ENCODE data around the gene LCN6.
A peak's percentile ranks its signal among the peaks of the same experiment; 100 is the strongest.
"Not testable (repeated sequence)": the region's sequence is repeated elsewhere in the genome, so short reads cannot be mapped to it uniquely, and the experiment has no call there.

- TF ChIP-seq CTCF (conservative IDR thresholded peaks at IDR 0.05 in 1 of 2, IDR thresholded peaks at IDR 0.05 in 1 of 2; ENCODE audit: extremely low read depth in 1 of 2, insufficient read depth in 1 of 2, low read depth in 1 of 2, low read length in 2 of 2), result peak in 1 of 2 donors; percentile 46
- not testable (repeated sequence) for TF ChIP-seq EZH2 (IDR thresholded peaks at IDR 0.05; ENCODE audit: borderline replicate concordance, low read length)
Observed at GRCh38 chr9:136766410-136767120, 18.2 kb upstream of the LCN6 start.
